Measurements from ENCODE around the gene SPOCK3.
"Not testable (repeated sequence)": the region's sequence is repeated elsewhere in the genome, so short reads cannot be mapped to it uniquely, and the experiment has no call there.

GRCh38 chr4:166715748-166716713 is 518.3 kb downstream of the SPOCK3 start:
- TF ChIP-seq, protein P1, sequence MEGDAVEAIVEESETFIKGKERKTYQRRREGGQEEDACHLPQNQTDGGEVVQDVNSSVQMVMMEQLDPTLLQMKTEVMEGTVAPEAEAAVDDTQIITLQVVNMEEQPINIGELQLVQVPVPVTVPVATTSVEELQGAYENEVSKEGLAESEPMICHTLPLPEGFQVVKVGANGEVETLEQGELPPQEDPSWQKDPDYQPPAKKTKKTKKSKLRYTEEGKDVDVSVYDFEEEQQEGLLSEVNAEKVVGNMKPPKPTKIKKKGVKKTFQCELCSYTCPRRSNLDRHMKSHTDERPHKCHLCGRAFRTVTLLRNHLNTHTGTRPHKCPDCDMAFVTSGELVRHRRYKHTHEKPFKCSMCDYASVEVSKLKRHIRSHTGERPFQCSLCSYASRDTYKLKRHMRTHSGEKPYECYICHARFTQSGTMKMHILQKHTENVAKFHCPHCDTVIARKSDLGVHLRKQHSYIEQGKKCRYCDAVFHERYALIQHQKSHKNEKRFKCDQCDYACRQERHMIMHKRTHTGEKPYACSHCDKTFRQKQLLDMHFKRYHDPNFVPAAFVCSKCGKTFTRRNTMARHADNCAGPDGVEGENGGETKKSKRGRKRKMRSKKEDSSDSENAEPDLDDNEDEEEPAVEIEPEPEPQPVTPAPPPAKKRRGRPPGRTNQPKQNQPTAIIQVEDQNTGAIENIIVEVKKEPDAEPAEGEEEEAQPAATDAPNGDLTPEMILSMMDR (conservative IDR thresholded peaks at IDR 0.05; ENCODE audit: low read depth, low read length), result not testable (repeated sequence)
- not testable (repeated sequence) for TF ChIP-seq EZH2 (IDR thresholded peaks at IDR 0.05; ENCODE audit: low read length, unreplicated experiment); EZH2phosphoT487 (IDR thresholded peaks at IDR 0.05; ENCODE audit: borderline replicate concordance, low read length)

Measured in PC-3 (cell line).